HTERT RPE-1 (cell line): Measurements from ENCODE around the gene MYLK4.

Experiments
- in situ Hi-C: fragments of 300-500 bp; cut with MboI; formaldehyde crosslinking; loops from 4 replicates; pipeline ENCODE4 v1.14.3; 2020; ENCODE audit warnings: low sequenced_read_pairs

Gene MYLK4

GRCh38 chr6:2634139-2634964 lies 116.4 kb downstream of the MYLK4 start:
- in situ Hi-C loops: no loop called here

DNA sequence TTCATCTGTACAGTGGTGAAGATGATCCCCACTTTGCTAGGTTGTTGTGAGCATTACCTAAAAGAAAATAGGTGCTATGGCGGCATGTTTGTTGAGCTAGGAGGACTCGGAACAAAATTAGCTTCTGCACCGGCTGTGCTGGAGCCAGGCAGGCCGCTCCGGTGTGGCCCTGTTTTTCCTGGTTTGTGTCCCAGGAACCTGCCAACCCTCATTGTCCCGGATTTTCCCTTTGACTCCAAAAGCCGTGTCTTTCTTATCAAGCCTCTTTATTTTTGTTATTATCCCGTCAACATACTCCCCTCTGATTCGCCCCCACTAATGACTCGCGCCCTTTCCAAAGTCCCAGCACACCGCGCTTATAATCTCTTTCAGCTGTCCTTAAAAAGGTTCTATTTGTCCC lies 117.0 kb downstream of the MYLK4 start:
- in situ Hi-C loops: no loop called here

GRCh38 chr6:2632976-2633584 lies 117.6 kb downstream of the MYLK4 start:
- in situ Hi-C loops: no loop called here

- in situ Hi-C loops: no loop called here
Measured at GRCh38 chr6:2632368-2632767, 118.4 kb downstream of the MYLK4 start.

DNA sequence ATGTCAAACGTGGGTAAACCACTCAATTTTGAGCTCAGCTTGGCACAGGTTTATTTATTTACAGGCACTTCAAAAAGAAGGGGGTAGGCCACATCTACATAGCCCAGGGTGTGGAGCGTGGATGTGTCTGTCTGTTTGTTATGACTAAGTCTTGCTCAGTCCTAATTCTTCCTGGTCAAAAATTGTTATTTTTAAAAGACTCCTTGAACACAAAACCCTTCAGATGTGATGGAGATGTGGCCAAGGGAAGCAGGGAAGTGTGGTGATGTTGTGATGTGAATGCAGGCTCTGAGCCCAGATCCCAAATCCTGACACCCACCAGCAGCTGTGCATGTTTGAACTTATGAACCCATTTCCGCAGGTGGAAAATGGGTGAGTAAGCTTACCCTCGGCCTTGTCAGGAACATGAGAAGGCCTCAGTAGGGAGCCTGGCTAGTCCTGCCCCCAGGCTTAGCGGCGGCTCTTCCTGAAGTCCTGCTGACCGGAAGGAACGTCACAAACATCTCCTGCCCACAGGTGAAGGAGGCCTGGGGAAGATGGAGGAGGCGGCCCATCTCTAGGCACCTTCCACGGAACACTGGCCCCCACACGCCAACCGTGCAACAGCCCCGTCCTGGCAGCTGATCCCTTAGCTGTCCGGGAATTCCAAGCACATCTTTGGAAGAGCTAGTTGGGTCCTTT lies 119.7 kb downstream of the MYLK4 start:
- in situ Hi-C loops: no loop called here

- in situ Hi-C loops: no loop called here
Measured at GRCh38 chr6:2630359-2630758, 120.4 kb downstream of the MYLK4 start.

DNA sequence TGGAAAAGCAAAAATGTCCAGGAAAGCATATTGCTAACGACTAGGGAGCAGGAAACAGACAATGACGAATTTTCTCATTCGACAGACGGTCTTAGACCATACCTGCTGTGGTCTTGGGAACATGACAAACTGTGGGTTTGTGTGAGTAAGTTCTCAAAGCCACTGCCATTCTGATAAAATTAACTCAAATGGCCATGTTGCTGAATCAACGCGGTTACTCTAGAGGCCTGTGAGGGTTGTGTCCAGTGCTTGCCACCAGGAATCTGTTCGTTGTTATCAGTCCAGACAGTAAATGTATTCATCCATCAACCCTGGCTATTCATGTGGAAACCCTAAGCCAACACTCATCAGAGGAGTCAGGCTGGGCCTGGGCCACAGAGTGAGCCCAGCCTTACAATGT lies 124.3 kb downstream of the MYLK4 start:
- in situ Hi-C loops: no loop called here

- in situ Hi-C loops: no loop called here
Measured at GRCh38 chr6:2625581-2625980, 125.1 kb downstream of the MYLK4 start.

DNA sequence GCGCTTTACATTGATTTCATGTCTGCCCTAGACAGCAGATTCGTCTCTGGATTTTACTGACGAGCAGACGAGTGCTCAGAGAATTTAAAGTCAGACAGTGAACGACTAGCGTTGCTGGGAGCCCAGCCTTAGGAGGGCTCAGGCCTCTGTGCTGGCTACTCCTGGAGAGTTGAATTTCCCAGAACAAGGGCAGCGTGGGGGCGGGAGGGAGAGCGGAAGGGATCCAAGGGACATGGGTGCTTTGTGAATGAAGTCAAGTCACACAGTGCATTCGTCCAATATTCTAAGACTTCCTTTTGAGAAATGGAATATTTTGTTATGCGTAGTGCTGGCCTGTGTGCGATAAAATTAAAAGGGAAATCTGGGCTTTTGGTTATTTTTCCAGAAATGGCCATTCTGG lies 126.5 kb downstream of the MYLK4 start:
- in situ Hi-C loops: no loop called here

GRCh38 chr6:2623295-2623694 lies 127.4 kb downstream of the MYLK4 start:
- in situ Hi-C loops: no loop called here

- in situ Hi-C loops: no loop called here
Measured at GRCh38 chr6:2622671-2623070, 128.1 kb downstream of the MYLK4 start.

DNA sequence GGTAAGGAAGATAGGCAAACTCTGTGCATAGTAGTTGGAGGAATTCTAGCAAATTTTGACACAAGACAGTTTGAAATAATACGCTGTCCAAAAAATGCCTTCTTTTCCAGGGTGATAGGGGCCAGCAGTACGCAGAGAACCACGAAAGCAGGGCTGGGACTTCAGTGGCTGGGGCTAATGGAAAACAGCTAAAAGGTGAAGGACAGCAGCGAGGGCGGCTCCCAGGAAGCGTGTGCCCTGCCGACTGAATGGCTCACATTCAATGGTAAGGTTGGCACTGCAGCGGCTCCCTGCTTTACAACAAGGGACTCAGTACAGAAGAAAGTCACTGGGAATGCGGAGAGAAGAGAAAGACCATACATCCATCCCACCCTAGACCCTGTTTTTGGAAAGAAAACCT lies 131.1 kb downstream of the MYLK4 start:
- in situ Hi-C loops: no loop called here

- in situ Hi-C loops: no loop called here
Measured at GRCh38 chr6:2617729-2618128, 133.0 kb downstream of the MYLK4 start.

DNA sequence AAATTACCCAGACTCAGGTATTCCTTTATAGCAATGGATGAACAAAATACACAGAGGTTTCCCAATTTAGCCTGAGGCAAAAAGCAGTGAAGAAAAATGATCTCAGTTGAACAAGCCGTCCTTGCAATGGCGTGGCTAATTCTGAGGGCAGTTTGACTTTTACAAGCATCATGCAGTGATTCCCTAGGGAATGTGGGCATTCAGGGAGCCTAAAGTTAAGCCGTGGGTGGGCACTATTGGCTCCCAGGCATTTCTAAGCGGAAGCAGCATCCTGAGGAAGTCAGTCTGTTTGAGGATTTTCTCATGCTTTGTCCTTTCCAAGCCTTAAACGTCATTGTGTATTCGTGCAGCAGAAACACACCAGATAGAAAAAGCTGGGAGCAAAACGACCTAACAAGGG lies 133.9 kb downstream of the MYLK4 start:
- in situ Hi-C loops: no loop called here

DNA sequence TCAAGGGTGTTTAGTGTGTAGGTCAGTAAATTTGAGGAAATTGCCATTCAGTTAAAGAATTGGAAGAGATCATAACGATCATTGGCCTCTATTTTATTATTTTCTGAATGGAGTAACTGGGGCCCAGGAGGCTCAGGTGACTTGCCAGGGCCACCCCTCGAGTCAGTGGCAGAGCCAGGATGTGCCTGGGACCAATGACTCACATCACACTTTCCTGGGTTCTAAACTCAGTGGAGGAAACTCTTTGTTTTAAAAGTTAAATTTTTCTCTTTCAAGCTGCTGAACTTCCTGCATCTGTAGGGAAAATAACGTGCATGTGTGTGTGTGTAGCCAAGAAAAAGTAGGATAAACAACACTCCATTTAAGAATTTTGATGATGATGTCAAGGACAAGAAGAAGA lies 135.5 kb downstream of the MYLK4 start:
- in situ Hi-C loops: no loop called here

DNA sequence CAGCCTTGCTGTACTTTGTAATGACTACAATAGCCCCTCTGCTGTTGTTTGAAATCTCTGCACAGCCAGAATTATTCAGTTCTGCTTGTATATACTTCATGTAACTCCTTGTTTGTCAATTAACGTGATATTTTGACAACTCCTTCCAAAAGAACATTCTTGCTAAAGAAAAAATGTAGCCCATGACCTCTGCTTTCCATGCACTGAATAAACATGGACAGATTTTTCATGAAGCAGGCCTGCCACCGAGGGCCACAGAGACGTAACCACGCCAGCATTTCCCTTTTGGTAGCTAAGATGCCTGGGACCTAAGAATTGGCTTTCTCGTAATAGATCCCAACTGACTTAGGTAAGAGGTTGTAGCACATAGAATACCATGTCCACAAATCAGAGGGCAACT lies 135.9 kb downstream of the MYLK4 start:
- in situ Hi-C loops: no loop called here

DNA sequence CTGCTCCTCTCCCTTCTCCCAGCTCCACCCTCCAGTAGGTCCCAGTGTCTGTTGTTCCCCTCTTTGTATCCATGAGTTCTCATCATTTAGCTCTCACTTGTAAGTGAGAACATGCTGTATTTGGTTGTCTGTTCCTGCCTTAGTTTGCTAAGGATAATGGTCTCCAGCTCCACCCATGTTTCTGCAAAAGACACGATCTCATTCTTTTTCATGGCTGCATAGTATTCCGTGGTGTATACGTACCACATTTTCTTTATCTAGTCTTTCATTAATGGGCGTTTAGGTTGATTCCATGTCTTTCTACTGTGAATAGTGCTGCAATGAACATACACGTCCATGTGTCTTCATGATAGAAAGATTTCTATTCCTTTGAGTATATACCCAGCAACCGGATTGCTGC lies 136.6 kb downstream of the MYLK4 start:
- in situ Hi-C loops: no loop called here
